Dermis microvascular lymphatic vessel endothelial cell (primary cell): ENCODE results near the gene PHACTR4. TPM values are rescaled to one million over a fixed set of nuclear protein-coding genes. Genes with fewer than 3 reads are reported as not detected.
"Not testable (repeated sequence)": the region's sequence is repeated elsewhere in the genome, so short reads cannot be mapped to it uniquely, and the experiment has no call there.

Experiments used
- DNase-seq, 2 donors: peaks; one replicate each; pipeline versions ENCODE4 v3.0.0 to v3.0.0-alpha.2; 2010; ENCODE audit warnings: low read depth in 2 of 2
- total RNA-seq: library from RNA; depleted of rRNA; stranded (reverse); fragments of >200 nt; gene quantifications from 2 replicates; pipeline ENCODE4 v1.2.1, GENCODE V29; 2014

PHACTR4 gene
- total RNA-seq, 1 donor from 2014 or later: 14.0 TPM

DNA sequence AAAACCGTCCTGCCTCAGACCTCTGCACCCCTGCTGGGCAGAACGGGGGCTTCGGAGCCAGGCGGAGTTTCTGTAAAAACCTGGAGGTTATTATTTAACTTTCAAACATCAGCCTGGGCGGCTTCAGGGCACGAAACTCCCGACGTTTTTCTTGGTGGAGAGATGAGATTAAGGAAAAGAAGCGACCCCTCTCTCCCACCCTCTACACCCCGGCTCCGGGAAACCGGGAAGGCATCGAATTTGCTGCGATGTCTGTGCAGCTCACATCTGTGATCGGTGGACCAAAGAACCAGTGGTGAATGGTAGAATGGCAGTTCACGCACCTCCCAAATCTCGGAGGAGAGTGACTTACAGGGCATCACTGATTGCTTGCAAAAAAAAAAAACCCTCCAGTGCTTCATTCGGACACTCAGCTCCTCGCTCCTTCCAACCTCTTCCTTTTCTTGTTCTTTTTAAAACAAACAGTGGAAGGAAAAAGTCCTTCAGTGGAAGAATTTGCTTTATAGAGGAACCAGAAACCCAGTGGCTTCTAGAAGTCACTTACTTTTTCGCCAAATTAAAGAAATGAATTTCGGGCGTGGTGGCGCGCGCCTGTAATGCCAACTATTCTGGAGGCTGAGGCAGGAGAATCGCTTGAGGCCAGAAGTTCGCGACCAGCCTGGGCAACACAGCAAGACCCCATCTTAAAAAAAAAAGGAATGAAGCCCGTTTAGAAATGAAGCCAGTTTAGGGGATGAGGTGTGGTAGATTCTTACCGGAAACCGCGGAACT lies 884 bp downstream of the PHACTR4 start:
- DNase-seq: peak in 1 of 2 donors; percentile 35

DNA sequence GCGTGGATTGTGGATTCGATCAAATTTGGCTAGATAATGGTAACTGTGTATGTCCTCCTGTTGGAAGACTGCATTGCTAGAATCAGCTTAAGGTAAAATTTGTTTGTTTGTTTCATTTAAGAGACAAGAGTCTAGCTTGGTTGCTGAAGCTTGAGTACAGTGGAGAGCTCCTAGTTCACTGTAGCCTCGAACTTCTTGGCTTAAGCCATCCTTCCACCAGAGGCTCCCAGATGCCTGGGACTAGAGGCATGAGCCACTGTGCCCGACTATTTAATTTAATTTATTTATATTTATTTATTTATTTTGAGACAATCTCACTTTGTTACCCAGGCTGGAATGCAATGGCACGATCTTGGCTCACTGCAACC lies 1.5 kb downstream of the PHACTR4 start:
- no peak for DNase-seq

DNA sequence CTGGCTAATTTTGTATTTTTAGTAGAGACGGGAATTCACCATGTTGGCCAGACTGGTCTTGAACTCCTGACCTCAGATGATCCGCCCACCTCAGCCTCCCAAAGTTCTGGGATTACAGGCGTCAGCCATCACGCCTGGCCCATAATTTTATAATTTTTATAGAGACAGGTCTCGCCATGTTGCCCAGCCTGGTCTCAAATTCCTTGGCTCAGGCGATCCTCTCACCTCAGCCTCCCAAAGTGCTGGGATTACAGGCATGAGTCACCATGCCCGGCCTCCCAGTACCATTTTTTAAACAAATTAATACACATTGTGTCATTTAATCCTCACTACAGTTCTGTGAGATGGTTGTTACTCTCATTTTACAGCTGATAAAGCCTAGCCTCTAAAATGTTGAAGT lies 3.9 kb downstream of the PHACTR4 start:
- not testable (repeated sequence) for DNase-seq

DNA sequence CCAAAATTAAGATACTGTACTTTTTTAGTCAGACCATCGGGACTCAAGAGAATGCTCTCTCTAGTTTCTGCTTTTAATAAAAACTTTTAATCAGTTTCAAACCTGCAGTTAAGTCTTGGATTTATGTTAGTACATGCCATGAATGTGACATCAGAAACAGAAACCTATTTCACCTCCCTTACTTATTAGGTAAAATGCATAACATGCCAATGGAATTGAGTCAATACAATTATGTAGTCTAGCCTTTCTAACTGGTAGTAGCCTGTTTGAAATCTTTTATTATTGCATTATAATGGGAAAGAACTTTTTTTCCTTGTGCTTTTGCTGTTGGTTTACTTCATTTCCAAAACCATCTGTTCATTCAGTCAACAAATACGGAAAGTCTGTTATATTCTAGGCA lies 4.8 kb downstream of the PHACTR4 start:
- DNase-seq: no peak

DNA sequence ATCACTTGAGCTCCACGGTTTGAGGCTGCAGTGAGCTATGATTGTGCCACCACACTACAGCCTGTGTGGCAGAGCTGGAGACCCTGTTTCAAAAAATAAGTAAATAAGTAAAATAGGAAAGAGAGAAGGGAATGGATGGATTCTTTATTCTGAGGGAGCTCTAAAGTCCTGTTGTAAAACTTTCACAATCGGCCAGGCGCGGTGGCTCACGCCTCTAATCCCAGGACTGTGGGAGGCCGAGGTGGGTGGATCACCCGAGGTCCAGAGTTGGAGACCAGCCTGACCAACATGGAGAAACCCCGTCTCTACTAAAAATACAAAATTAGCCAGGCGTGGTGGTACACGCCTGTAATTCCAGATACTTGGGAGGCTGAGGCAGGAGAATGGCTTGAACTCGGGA lies 6.1 kb downstream of the PHACTR4 start:
- not testable (repeated sequence) for DNase-seq

DNA sequence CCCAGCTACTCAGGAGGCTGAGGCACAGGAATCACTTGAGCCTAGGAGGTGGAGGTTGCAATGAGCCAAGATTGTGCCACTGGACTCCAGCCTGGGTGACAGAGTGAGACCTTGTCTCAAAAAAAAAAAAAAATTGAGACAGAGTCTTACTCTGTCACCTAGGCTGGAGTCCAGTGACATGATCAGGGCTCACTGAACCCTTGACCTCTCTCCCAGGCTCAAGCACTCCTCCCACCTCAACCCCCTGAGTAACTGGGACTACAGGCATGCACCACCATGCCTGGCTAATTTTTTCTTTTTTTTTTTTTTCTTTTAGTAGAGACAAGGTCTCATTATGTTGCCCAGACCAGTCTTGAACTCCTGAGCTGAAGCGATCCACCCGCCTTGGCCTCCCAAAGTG lies 6.7 kb downstream of the PHACTR4 start:
- DNase-seq: not testable (repeated sequence)

DNA sequence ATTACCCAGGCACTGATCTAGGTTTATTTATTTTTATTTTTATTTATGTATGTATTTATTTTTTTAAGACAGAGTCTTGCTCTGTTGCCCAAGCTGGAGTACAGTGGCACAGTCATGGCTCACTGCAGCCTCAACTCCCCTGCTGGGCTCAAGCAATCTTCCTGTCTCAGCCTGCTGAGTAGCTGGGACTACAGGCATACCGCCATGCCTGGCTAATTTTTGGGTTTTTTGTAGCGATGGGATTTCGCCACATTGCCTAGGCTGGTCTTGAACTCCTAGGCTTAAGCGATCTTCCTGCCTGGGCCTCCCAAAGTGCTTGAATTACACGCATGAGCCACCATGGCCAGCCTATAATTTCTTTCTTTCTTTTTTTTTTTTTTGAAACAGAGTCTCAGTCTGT lies 9.4 kb downstream of the PHACTR4 start:
- no peak for DNase-seq

DNA sequence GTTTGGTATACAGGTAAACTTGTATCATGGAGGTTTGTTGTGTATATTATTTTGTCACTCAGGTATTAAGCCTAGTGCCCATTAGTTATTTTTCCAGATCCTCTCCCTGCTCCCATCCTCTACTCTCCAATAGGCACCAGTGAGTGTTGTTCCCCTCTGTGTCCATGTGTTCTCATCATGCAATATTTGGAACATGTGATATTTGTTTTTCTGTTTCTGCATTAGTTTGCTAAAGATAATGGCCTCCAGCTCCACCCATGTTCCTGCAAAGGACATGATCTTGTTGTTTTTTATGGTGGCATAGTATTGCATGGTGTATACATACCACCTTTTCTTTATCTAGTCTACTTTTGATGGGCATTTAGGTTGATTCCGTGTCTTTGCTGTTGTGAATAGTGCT lies 10.9 kb downstream of the PHACTR4 start:
- DNase-seq: no peak

DNA sequence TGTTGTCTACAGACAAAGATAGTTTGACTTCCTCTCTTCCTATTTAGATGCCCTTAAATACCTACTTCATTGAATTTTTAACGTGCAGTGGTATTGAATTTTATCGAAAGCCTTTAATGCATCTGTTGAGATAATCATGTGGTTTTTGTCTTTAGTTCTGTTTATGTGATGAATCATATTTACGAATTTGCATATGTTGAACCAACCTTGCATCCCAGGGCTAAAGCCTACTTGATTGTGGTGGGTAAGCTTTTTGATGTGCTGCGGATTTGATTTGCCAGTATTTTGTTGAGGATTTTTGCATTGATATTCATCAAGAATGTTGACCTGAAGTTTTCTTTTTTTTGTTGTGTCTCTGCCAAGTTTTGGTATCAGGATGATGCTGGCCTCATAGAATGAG lies 14.2 kb downstream of the PHACTR4 start:
- DNase-seq: not testable (repeated sequence)

DNA sequence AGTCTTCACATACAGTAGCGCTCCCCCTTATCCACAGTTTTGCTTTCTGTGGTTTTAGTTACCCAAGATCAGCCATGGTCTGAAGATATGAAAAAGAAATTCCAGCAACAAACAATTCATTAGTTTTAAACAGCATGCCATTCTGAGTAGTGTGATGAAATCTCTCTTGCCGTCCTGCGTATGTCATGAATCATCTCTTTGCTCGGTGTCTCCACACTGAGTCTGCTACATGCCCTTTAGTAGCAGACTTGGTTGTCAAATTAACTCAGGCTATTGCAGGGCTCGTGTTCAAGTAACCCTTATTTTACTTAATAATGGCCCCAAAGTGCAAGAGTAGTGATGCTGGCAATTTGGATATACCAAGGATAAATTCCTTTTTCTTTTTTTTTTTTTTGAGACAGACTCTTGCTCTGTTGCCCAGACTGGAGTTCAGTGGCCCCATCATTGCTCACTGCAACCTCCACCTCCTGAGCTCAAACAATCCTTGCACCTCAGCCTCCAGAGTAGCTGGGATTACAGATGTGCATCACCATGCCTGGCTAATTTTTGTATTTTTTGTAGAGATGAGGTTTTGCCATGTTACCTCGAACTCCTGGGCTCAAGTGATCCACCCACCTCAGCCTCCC lies 22.6 kb downstream of the PHACTR4 start:
- no peak for DNase-seq

DNA sequence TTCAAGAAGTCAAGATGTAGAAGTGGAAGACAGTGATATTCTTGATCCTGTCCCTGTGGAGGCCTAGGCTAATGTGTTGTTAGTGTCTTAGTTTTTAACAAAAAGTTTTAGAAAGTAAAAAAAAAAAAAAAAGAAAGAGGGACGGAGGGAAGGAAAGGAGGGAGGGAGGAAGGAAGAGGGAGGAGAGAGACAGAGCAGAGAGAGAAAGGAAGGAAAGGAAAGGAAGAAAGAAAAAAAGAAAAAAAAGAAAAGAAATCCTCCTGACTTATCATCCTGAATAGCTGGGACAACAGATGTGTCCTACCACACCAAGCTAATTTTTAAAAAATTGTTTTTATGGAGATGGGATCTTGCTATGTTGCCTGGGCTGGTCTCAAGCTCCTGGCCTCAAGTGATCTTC lies 24.6 kb downstream of the PHACTR4 start:
- DNase-seq: no peak

DNA sequence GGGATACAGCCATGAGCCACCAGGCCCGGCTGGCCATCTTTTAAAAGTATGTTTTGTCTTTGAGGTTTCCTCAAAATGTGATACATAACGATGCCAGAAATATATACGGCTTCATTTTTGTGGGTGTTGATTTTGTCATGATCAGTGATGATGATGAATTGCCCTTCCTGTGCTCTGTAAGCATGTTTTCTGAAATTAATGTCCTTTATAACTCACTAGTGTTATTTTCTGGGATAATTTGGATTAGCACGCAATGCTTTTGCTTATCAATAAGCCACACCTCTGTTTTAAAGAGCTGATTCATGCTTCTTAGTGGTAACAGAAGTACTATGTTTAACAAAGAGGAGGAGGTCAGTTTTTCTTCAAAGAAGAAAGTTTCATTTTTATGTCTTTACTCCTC lies 25.6 kb downstream of the PHACTR4 start:
- no peak for DNase-seq

DNA sequence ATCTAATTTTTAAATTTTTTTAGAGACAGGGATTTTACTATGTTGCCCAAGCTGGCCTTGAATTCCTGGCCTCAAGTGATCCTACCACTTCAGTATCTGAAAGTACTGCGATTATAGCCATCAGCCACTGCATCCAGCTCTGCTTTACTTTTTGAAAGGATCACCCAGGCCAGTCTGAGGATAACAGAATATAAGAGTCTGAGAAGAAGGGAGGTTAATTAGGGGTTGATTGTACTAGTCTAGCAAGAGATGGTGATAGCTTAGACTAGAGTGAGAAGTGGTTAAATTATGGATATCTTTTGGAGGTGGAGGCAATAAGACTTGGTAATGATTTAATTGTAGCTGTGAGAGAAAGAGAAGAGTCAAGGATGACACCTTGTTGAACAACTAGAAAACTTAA lies 32.2 kb downstream of the PHACTR4 start:
- no peak for DNase-seq

DNA sequence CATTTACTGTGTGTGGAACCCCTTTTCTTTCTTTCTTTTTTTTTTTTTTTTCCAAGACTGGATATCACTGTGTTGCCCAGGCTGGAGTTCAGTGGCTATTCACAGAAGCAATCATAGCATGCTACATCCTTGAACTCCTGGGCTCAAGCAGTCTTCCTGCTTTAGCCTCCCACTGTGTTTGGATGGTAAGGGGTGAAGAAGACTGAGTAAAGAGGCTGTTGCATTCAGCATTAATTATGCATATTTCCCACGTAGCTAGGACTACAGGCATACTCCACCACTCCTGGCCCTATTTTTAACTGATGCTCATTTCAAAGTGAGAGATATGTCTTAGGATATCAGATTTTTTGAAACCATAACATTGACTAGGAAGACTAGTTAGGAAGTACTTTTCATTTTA lies 39.5 kb downstream of the PHACTR4 start:
- DNase-seq: no peak

DNA sequence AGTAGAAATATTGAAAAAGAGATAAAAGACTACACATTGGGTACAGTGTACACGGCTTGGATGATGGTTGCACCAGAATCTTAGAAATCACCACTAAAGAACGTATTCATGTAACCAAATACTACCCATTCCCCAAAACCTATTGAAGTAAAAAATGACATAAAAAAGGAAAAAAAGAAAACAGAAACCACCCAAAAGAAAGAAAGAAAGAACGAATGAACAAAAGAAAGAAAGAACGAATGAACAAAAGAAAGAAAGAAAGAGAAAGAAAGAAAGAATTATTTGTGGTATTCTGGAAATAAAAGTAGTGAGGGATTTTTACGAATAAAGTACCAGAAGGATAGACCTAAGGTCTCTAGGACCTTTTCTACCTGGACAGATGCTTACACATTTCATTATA lies 42.1 kb downstream of the PHACTR4 start:
- no peak for DNase-seq

DNA sequence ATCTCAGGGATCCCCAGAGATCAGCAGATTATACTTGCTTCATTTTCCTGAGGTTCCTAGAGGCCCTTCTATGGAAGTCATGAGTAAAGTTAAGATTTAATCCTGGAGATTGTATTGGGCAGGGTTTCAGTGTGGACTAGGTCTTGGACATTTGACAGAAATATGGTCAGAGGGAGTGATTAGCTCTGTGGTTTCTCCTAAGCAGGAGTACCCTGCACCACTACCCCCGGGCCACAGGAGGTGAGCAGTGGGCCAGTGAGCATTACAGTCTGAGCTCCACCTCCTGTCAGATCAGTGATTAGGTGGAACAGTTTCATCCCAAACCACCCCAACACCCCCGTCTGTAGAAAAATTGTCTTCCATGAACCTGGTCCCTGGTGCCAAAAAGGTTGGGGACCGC lies 43.2 kb downstream of the PHACTR4 start:
- no peak for DNase-seq

DNA sequence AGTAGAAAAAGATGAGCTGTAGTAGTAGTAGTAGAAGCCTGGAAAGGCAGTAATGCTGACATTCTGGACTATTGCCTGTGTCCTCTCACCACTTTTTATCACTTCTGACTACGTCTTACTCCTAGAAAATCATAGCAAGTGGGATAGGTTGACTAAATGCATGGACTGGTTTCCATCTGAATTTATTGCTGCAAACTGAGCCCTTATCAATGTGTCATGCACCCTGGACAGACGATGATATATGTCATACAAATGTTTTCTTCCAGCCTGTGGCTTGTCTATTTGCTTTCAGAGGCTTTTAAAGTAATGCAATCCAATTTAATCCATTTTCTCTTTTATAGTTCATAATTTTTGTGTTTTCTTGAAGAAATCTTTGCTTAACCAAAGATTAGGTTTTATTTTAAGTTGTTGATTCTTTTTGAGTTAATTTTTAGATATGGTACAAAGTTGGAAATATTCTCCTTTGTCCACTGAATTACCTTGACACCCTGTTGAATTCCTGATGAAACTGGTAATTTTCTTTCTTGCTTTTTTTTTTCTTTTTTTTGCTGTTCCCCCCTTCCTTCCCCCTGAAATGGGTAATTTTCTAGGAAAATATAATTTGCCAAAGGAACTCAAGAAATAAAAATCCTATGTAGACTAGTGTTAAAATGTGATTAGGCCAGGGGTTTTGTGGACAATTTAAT lies 47.1 kb downstream of the PHACTR4 start:
- no peak for DNase-seq

DNA sequence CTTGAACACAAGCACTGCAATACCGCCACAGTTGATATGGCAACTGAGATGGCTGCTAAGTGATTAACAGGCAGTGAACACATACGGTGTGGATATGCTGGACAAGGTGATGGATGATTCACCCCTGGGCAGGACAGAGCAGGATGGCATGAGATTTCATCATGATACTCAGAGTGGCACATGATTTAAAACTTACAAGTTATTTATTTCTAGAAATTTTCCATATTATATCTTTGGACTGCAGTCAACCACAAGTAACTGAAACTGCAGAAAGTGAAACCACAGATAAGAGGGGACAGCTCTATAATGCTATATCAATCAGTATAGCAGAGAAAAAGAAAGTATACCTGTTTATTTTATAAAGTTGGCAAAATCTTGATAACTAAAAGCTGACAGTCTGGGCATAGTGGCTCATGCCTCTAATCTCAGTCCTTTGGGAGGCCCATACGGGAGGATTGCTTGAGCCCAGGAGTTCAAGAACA lies 47.9 kb downstream of the PHACTR4 start:
- peak; percentile 55 to 75 for DNase-seq

DNA sequence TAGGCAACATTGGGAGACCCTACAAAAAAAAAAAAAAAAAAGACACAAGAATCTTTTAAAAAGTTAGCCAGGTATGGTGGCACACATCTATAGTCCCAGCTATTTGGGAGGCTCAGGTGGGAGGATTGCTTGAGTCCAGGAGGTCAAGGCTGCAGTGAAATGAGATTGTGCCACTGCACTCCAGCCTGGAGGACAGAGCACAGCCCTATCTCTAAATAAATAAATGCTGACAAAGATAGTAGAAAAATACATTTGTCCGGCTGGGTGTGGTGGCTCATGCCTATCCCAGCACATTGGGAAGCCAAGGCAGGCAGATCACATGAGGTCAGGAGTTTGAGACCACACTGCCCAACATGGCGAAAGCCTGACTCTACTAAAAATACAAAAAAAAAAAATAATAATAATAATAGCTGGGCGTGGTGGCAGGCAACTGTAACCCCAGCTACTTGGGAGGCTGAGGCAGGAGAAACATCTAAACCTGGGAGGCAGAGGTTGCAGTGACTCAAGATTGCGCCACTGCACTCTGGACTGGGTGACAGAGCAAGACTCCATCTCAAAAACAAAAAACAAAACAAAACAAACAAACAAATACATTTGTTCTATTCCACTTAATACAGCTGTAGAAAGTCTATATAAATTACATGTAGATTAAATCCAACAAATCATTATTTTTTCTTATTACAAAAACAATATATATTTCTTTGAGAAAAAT lies 48.5 kb downstream of the PHACTR4 start:
- no peak for DNase-seq

DNA sequence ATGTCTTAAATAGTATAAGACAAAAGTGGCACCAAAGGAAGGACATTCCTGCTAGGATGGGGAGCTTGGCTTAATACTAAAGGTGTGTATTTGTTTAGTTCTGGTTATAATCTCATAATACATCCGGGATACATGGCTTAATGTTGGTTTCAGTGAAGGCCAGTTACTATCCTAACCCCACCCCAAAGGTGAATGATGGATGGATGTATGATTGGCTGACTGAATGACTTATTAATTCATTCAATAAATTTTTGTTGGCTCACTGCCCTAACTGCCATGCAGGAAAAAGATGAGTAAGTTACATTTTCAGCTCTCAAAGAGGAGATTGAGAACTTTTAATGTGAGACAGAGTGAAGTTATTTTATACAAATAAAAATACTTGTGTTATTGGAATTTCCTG lies 52.2 kb downstream of the PHACTR4 start:
- DNase-seq: peak in 1 of 2 donors; percentile 75

DNA sequence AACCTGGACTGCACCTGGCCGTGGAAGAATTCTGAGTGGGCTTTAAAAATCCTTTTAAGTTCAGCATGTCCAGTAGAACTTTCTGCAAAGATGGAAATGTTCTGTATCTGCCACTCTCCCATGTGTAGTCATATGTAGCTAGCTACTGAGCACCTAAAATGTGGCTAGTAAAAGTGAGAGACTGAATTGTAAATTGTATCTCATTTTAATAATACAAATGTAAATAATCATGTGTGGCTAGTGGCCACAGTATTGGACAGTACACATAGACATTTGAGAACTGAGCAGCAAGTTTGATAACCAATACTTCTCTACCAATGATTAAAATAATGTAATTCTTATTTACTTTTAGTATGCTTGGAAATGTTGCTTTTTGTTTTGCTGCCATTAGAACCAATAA lies 57.3 kb downstream of the PHACTR4 start:
- no peak for DNase-seq

DNA sequence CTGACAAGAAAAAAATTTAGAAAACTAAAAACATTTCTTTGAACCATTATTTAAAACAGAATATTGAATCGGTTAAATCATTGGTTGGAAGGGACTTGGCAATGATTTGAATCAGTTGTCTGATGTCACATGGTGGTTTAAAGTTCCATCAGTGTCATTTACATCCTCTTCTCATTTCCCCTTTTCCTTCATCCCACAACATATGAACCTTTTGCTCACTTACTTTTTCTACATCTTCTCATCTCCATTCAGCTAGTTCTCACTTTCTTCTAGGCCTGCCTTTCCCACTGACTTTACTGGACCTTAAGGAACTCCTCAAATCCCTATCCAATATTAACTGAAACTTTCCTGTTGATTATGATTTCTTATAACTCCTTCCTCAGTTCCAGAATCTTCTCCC lies 58.5 kb downstream of the PHACTR4 start:
- no peak for DNase-seq
